ENCODE data around the gene TCF4. TPM values are rescaled to one million over a fixed set of nuclear protein-coding genes. Genes with fewer than 3 reads are reported as not detected.

Gene TCF4
- total RNA-seq, 1 experiment from 2014 or later, result 0.42 TPM

DNA sequence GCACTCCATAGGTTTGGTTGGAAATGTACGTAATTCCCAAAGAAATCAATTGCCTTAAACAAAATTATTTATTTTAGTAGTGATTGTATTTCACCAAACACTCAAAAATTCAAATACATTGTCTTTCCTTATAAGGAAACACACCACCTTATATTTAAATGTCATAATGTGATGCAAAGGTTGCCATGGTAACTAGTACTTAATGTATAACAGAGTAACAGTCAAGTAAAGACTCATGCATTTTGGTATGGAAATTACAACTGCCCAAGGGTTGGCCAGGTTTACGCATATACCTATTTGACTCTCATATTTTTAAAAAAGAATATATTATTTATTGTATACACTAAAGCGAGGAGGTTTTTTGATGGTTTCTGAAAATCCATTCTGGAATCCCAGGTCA, 231.2 kb downstream of the TCF4 start:
- no peaks in the 10 kb centered on the region for H3K79me2 ChIP-seq (ENCODE audit: insufficient read depth, low read length)
- no peak overlapping the region for H3K27ac ChIP-seq (ENCODE audit: low read depth, low read length)
- no peak overlapping the region for H3K4me3 ChIP-seq (replicated peaks in 1 of 2; ENCODE audit: low read depth in 1 of 2, low read length in 2 of 2)
- H3K9me2 ChIP-seq (ENCODE audit: insufficient read depth), result no peaks in the 10 kb centered on the region
- no peak overlapping the region for H3K9ac ChIP-seq (ENCODE audit: low read length)
- TF ChIP-seq POLR2A (IDR thresholded peaks at IDR 0.05; ENCODE audit: borderline replicate concordance, extremely low read depth, insufficient read depth, insufficient read length) (no peak), YY1 (IDR thresholded peaks at IDR 0.05; ENCODE audit: extremely low read depth, insufficient replicate concordance, low read depth, low read length) (no peak), ZNF274 (IDR thresholded peaks at IDR 0.05; ENCODE audit: low read depth, low read length) (no peak), EZH2phosphoT487 (IDR thresholded peaks at IDR 0.05; ENCODE audit: borderline replicate concordance) (no peak), CBX3 (IDR thresholded peaks at IDR 0.05; ENCODE audit: low read depth) (no peak), JUND (IDR thresholded peaks at IDR 0.05) (no peak), ELF1 (IDR thresholded peaks at IDR 0.05; ENCODE audit: borderline replicate concordance, low read depth) (no peak), ZFX (IDR thresholded peaks at IDR 0.05) (no peak), TCF7L2 (IDR thresholded peaks at IDR 0.05; ENCODE audit: borderline replicate concordance, extremely low read depth, insufficient read depth, insufficient read length) (no peak), POLR2AphosphoS5 (IDR thresholded peaks at IDR 0.05; ENCODE audit: low read depth, low read length) (no peak), CEBPB (IDR thresholded peaks at IDR 0.05; ENCODE audit: low read depth) (no peak)
- TF ChIP-seq, protein P1, sequence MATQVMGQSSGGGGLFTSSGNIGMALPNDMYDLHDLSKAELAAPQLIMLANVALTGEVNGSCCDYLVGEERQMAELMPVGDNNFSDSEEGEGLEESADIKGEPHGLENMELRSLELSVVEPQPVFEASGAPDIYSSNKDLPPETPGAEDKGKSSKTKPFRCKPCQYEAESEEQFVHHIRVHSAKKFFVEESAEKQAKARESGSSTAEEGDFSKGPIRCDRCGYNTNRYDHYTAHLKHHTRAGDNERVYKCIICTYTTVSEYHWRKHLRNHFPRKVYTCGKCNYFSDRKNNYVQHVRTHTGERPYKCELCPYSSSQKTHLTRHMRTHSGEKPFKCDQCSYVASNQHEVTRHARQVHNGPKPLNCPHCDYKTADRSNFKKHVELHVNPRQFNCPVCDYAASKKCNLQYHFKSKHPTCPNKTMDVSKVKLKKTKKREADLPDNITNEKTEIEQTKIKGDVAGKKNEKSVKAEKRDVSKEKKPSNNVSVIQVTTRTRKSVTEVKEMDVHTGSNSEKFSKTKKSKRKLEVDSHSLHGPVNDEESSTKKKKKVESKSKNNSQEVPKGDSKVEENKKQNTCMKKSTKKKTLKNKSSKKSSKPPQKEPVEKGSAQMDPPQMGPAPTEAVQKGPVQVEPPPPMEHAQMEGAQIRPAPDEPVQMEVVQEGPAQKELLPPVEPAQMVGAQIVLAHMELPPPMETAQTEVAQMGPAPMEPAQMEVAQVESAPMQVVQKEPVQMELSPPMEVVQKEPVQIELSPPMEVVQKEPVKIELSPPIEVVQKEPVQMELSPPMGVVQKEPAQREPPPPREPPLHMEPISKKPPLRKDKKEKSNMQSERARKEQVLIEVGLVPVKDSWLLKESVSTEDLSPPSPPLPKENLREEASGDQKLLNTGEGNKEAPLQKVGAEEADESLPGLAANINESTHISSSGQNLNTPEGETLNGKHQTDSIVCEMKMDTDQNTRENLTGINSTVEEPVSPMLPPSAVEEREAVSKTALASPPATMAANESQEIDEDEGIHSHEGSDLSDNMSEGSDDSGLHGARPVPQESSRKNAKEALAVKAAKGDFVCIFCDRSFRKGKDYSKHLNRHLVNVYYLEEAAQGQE (IDR thresholded peaks at IDR 0.05; ENCODE audit: low read depth), result no peak
- BruUV-seq (replicated peaks), result no TSS peak
- no peak for DNase-seq (ENCODE audit: low read depth, low spot score)
- H3K36me3 ChIP-seq (ENCODE audit: control insufficient read depth in 1 of 2, insufficient read depth in 2 of 2, low read length in 2 of 2), result no peaks in the 10 kb centered on the region
- intact Hi-C loops (cut with micrococcal nuclease), result no loop called here
- no peak for ATAC-seq
- no peaks in the 10 kb centered on the region for H3K4me1 ChIP-seq (ENCODE audit: control insufficient read depth in 1 of 2, insufficient read depth in 2 of 2, low read length in 2 of 2)
- no peaks in the 10 kb centered on the region for H3K27me3 ChIP-seq (ENCODE audit: insufficient read depth, low read length)
- ChIA-PET CTCF (no interaction called here), POLR2A (no interaction called here), RAD21 (ENCODE audit: low non-redundant PET in 1 of 2, low total read pairs in 2 of 2, uncharacterized antibody in 2 of 2, unreplicated experiment in 2 of 2) (no interaction called here)
- no peak overlapping the region for H2AFZ ChIP-seq (ENCODE audit: low read depth, low read length, poor library complexity, severe bottlenecking)
- no peak overlapping the region for H3K4me2 ChIP-seq (ENCODE audit: low read length)
- H3K9me3 ChIP-seq (ENCODE audit: control insufficient read depth in 1 of 2, insufficient read depth in 1 of 2, low read depth in 1 of 2, low read length in 2 of 2), result no peaks in the 10 kb centered on the region; a peak in 1 of 4 replicates
- no peaks in the 10 kb centered on the region for H4K20me1 ChIP-seq (ENCODE audit: insufficient read depth)
